Activated CD8-positive, alpha-beta memory T cell treated with anti-CD3 and anti-CD28 coated beads, Interleukin-2, amount 50 U/mL, for 1 hour (primary cell): ENCODE results near the gene TSHZ2.
"Not testable (repeated sequence)": the region's sequence is repeated elsewhere in the genome, so short reads cannot be mapped to it uniquely, and the experiment has no call there.

Experiments
- DNase-seq: peaks from one replicate; pipeline ENCODE4 v3.0.0-alpha.2; 2020; ENCODE audit errors: extremely low read depth

The TSHZ2 gene

GRCh38 chr20:53413186-53413631 is 441.1 kb downstream of the TSHZ2 start:
- DNase-seq = no peak

GRCh38 chr20:53413845-53414244 is 441.7 kb downstream of the TSHZ2 start:
- not testable (repeated sequence) for DNase-seq

GRCh38 chr20:53419693-53420460 is 447.7 kb downstream of the TSHZ2 start:
- DNase-seq = no peak

DNA sequence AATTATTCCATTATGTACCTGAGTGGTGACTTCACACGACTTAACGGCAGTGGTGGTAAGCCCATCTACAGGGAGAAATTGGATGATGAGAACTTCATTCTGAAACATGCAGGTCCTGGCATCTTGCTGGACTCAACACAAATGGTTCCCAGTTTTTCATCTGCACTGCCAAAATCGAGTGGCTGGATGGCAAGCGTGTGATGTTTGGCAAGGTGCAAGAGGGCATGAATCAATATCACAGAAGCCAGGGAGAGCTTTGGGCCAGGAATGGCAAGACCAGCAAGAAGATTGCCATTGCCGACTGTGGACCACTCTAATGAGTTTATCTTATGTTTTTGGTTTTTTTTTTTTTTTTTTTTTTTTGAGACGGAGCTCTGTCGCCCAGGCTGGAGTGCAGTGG is 449.2 kb downstream of the TSHZ2 start:
- no peak for DNase-seq

DNA sequence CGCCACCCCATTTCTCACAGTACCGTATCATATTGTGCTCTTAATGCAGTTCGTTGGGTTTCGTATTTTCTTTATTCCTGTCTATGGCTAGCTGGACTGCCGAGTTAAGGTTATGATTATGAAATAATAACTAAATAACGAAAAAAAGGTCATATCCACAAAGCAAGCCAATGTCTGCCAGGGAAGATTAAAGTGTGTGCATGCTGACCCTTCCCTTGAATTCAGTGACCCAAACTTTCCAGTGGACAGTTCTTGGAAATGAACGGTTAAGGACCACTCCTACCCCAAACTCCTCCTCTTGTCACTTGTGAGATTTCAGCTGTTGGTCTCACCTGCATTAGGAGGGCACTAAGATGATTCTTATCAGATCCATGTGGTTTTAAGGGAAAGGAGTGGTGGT is 449.9 kb downstream of the TSHZ2 start:
- DNase-seq = no peak

DNA sequence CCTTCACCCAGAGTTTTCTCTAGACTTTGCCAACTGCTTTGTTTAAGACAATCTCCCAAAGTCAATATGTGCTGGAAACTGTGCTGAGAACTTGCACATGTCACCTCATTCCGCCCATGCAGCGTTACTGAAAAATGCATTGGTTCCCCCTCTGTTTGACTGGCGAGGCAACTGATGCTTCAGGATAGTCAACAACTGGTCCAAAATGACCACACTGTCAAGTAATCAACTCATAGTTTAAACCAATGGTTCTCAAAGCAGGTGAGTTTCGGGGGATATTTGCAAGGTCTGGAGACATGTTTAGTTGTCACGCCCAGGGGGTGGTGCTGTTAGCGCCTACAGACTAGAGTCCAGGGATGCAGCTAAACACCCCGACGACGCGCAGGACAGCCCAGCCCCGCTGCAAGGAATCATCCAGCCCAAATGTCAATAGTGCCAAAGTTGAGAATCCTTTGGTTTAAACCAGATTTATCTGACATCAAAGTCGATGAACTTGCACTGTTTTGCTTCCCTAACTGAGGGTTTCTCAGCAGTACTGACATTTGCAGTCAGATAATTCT is 451.5 kb downstream of the TSHZ2 start:
- no peak for DNase-seq

DNA sequence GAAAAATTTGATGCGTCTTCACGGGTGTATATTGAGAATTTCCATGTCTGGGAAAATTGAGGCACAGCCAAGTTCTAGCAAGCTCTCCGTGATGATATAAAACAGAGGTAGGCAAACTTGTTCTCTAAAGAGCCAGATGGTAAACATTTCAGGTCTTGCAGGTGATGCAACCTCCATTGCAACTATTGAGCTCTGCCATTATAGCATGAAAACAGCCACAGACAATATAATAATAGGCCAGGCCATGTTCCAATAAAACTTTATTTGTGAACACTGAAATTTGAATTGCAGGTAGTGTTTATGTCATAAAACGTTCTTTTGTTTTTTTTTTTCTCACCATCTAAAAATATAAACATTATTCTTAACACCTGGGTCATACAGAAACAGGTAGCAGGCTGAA is 453.3 kb downstream of the TSHZ2 start:
- no peak for DNase-seq

DNA sequence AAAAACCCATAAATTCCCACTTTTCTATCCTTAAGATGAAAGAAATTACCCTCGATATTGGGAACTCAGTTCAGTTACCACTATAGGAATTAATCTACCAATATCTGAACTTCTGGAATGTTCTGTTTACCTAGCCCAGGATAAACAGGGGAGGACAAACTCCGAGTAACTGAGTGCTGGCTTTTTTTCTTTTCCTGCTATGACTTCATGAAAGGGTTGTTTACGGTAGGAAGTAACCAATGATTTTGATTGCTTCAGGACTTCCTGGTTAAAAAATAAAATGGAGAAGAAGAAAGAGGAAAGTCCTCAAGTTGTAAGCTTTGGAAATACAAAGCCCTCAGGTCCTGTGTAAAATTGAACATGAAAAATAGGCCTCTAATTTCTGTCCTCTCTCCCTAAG is 453.8 kb downstream of the TSHZ2 start:
- no peak for DNase-seq

DNA sequence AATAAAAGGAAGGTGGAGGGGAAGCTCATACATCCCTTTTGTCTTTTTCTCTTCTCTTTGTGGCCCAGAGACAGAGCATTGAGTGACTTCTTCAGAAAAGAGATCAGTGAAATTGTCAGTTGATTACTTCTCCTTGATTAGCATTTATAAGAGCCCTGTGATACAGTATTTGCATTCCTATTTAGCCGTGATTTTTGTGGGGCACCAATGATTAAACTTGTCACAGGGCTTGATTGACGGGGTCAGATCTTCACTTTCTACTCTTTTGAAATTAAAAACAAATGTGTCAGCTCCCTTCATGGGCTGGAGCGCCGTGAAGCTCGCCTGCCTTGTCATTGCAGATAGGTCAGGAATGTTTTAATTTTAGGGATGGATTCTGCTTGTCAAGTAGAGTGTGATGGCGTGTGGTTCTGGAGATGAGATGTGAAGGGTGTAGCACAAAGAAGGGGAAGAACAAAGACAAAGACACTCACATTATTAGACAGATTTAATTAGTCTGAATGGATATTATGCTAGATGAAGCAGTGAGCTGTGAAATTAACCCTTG is 454.7 kb downstream of the TSHZ2 start:
- DNase-seq = no peak

GRCh38 chr20:53427951-53428350 is 455.8 kb downstream of the TSHZ2 start:
- DNase-seq = no peak

- DNase-seq = no peak
Observed at GRCh38 chr20:53428588-53428987, 456.4 kb downstream of the TSHZ2 start.

GRCh38 chr20:53428996-53429395 is 456.8 kb downstream of the TSHZ2 start:
- no peak for DNase-seq

GRCh38 chr20:53434662-53435061 is 462.5 kb downstream of the TSHZ2 start:
- no peak for DNase-seq

GRCh38 chr20:53436927-53437326 is 464.8 kb downstream of the TSHZ2 start:
- not testable (repeated sequence) for DNase-seq

GRCh38 chr20:53438368-53438767 is 466.2 kb downstream of the TSHZ2 start:
- DNase-seq = no peak

- no peak for DNase-seq
Observed at GRCh38 chr20:53439046-53439445, 466.9 kb downstream of the TSHZ2 start.

GRCh38 chr20:53439616-53440015 is 467.5 kb downstream of the TSHZ2 start:
- DNase-seq = no peak

DNA sequence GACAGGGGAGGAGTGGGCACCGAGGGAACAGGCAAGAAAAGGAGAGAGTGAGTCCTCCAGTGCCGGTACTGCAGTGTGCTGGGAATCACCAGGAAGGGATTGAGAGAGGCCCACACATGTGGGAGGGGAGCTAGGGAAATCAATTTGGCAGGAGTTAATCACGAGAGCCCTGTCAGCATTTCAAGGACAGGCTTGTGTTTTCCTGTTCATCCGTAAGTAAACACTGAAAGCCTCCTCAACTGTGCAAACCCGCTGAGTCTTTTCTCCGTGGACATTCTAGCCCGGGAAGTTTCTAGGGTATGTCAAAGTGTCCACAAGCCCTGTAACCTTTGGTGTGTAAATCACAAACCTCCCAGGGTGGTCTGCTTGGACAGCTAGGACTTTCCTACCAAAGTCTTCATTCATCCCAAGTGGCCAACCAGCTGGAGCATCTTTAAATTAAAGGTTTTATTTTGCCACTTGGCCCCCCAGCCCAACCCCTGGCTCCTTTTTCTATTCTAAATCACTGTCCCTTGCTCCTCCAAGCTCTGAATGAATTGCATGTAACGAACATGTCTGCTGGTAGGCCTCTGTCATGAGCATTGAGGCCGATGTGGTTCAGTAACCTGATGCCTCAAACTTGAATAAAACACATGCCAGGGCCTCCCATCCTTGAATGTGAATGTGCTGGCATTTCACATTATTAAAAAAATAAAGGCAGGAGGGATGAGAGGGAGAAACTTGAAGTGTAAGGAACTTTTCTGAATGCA is 472.4 kb downstream of the TSHZ2 start:
- no peak for DNase-seq

DNA sequence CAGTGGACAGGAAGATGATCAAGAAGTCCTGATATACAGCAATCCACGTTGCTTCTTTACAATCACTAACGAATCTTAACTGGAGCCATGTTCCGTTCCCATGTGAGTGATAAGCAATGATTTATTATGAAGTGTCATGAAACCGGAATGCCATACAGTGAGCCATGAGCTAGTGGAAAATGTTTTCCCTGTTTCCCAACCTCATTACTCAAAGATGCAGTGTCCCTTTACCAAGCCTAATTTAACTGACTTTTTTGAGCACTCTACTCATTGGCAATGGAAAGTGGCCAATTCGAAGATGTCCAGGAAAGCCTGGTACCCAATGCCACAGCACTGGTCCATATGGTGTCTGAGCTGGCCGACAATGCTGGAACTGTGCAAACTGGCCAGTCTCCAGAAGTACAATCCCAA is 473.2 kb downstream of the TSHZ2 start:
- no peak for DNase-seq

DNA sequence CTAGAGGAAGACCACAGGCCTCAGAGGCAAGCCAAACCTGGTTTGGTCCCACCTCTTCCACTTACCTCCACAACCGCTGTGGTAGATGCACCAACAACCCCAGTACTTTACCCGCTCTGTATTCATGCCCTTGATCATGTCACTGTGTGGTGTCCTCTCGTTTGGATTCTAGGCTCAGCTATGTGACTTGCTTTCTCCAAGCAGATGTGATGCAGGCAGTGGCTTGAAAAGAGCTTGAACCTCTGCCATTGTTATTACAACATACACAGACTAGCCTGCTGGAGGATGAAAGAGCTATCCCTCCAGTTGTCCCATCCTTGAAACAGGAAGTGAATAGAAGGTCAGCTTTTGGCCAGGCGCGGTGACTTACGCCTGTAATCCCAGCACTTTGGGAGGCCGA is 473.8 kb downstream of the TSHZ2 start:
- DNase-seq = no peak

DNA sequence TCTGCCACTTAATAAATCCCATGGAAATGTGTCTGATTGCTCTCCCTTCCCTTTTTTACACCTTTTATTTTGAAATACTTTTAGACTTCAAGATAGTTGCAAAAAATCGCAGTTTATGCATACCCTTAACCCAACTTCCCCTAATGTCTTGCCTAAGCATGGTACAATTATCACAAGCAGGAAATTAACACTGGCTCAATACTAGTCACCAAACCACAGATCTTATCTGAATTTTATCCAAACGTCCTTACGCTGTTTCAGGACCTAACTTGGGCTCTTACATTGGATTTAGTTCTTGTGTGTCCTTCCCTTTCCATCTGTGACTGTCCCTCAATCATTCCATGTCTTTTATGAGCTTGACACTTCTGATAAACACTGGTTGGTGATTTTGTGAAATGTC is 475.2 kb downstream of the TSHZ2 start:
- DNase-seq = no peak

DNA sequence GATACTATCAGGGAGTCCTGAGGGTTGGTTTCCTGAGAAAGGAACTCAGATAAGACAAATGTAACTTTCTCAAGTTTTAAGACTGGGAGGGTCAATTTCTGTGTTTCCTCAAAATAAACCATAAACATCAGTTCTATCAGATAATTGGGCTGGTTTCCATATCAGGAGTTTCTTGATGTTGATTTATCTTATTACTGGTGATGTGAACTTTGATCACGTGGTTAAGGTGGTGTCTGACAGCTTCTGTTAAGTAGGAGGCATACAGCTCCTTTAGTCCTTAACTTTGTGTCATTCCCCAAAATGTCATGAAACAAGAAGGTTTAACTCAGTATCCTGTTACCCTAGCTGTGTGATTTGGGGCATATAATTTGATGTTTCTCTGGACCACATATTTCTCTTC is 476.3 kb downstream of the TSHZ2 start:
- DNase-seq = no peak

GRCh38 chr20:53448875-53449274 is 476.7 kb downstream of the TSHZ2 start:
- DNase-seq = no peak
